HG03064 (cell line): ENCODE results near the gene WNK1.
"Not testable (repeated sequence)": the region's sequence is repeated elsewhere in the genome, so short reads cannot be mapped to it uniquely, and the experiment has no call there.

Experiments
- ATAC-seq: cut with Tn5 transposase; IDR thresholded peaks from one replicate; pipeline ENCODE4 v1.9.1; 2021; ENCODE audit warnings: low read depth; ENCODE audit not compliant: unreplicated experiment

WNK1 gene

DNA sequence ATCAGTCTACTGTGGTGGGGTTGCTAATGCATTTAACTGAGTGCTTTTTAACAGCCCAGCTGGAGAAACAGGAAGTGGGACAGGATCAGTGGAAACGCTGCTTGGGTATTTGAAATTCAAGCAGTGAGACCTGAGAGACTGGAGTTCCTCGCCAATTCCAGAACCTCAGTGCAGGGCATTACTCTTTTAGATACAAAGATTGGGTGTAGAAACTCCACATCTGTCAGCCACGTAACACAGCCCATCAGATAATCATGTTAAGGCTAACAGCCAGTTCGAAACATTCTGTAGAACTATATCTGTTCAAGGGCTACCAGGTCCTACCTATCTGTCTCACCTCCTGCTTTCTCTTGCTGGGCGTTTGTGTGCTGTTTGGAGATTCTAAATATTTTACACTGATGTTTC lies 151.6 kb downstream of the WNK1 start:
- ATAC-seq = no peak

DNA sequence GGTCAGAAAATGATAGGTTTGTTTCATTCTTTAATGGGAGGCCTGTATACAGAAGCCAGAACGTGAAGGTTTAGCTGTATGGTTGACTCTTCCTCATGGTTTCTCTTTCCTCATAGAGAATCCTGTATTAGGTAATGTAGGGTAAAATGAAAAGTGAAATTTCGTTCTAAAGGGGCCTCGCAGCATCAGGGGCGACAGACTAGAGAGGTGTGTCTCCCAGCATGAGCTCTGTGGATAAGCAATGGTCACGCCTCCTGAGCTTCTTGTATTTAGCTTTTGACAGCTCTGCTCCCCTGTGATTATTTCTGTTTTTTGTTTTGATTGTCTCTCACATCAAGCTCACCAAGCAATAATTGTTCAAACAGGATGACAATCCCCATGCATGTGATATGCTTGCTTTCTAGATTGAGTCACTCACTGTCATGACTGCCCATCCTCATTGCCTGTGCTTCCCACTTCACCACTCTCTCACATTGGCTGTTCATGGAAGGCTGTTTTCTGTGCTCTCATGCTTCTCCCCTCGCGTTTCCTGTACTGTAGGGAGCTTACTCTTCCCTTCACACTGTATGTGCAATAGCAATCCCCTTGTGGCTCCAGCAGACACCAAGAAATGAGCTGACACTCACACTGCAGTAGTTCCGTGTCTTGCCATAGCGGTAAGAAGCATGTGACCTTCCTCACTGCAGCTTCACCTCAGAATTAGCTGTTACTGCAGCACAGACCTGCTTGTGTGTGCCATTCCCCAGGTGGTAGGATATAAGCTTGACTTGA lies 153.1 kb downstream of the WNK1 start:
- ATAC-seq = no peak

- no peak for ATAC-seq
Measured at GRCh38 chr12:906062-906585, 153.7 kb downstream of the WNK1 start.

- ATAC-seq = no peak
Measured at GRCh38 chr12:907413-908185, 155.2 kb downstream of the WNK1 start.

DNA sequence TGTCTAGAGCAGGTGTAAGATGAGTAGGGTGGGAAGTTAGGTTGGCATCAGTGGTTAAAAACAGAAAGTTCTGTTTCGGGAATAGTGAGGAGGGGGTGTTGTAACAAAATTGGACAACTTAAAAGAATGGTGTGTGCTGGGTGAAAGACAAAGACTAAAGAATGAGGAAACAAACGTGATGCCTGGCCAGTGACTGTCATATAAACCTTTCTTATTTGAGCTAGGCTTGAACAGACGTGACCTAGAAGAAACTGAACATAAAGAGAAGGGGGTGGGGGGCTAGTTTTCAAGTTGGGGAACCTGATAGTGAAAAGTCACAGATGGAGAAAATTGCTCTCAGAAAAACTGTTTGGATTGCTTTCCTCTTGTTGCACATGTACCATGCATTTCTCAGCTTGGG lies 157.5 kb downstream of the WNK1 start:
- ATAC-seq = no peak

DNA sequence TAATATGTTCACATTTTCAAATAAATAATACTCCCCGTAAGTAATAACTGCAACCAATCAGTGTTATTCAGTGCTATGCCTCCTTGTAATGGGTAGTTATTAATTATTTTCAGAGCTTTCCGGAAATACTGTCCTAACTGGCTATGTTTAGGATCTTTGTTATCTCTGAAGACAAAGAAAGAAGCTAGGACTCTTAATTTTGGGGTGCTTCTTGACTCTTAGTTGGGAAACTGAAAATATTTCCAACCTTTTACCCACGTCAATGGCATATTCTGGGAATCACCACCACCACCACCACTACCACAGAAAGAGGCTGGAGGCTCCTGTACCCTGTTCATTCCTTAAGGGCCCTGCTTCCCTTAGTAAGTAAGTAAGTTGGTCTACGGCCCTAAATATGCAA lies 158.0 kb downstream of the WNK1 start:
- no peak for ATAC-seq

- no peak for ATAC-seq
Measured at GRCh38 chr12:911191-911826, 158.9 kb downstream of the WNK1 start.

- no peak for ATAC-seq
Measured at GRCh38 chr12:912466-913235, 160.3 kb downstream of the WNK1 start.

- no peak for ATAC-seq
Measured at GRCh38 chr12:913919-914698, 161.7 kb downstream of the WNK1 start.

DNA sequence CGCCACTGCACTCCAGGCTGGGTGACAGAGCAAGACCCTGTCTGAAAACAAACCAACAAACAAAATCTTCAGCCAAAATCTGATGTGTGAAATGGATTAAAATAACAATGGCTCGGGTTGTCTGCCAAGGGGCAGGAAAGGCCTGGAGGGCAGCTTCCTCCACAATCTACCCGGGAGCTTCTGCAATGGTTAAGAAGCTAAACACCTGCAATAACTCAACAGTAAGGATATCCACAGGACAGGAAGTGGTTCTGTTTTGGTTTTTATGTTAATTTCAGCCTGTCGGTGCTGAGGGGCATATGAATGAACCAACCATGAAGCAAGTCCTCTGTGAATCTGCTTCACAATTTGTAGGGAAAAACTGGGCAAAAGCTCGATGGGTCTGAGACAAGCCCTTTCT lies 162.7 kb downstream of the WNK1 start:
- no peak for ATAC-seq

GRCh38 chr12:916240-916639 lies 163.9 kb downstream of the WNK1 start:
- no peak for ATAC-seq

GRCh38 chr12:916712-917445 lies 164.5 kb downstream of the WNK1 start:
- no peak for ATAC-seq

DNA sequence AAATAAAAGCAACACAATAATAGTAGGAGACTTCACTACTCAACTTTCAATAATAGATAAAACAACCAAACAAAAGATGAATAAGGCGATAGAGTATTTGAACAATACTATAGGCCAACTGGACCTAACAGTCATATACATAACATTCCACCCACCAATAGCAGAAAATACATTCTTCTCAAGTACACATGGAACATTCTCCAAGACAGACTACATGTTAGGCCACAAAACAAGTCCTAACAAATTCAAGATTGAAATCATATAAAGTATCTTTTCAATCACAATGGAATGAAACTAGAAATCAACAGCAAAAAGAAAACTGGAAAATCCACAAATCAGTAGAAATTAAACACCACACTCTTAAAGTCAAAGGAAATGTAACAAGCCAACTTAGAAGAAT lies 168.3 kb downstream of the WNK1 start:
- no peak for ATAC-seq

DNA sequence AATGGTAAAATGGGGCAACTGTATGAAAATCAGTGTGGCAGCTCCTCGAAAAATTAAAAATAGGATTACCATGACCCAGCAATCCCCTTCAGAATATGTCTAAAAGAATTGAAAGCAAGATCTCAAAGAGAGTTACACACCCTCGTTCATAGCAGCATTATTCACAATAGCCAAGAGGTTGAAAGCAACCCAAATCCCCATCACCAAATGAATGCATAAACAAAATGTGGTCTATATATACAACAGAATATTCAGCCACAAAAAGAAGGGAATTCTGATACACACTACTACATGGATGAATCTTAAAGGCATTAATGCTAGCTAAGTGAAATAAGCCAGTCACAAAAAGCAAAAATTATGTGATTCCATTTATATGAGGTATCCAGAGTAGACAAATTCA lies 169.9 kb downstream of the WNK1 start:
- no peak for ATAC-seq

DNA sequence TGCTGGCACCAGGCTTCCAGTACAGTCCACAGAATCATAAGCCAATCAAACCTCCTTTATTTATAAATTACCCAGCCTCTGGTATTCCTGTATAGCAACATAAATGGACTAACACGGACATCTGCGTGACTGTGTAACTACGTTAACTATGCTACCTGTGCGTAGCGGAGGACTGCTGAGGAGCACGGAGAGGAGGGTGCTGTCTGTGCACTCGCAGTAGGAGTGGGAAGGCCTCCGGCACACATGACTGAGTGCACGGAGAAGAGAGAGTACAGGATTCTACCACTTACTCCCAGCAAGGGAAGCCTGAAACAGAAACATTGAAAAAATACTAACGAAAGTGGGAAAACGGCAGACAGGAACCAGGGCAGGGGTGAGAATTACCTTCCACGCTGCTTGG lies 174.3 kb downstream of the WNK1 start:
- no peak for ATAC-seq

DNA sequence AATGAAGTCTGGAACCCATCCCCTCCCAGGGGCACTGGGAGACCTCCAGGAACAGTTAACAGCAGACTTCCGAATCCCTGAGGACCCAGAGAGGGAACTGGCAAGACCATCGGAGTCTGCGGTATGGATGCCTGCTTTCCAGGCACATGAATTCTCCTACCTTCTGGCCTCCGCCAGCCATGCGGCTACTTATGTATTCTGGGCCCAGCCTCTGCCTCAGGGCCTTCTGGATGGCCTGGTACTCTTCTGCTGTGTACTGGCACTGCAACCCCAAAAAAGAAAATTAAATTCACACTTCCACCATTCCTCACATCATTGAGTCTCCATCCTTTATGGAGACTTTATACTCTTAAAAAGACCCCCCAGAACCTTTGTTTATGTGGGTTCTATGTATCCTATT lies 178.7 kb downstream of the WNK1 start:
- ATAC-seq = no peak

DNA sequence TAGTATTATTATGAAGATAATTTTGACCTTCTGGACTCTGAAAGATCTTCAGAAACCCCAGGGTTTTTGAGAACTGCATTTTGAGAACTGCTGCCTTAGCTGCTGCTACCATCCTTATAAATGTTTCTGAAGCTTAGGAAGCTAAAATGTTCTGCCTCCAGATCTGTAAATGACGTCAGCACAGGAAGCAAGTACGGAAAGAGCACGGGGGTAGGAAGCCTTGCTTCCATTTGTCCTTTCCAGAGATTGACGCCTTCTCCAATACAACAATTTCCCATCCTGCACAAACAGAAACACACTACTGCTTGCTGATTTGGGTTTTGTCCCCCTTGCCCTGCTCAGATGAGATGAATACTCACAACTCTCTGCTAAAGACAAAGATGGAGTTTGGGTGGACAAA lies 179.2 kb downstream of the WNK1 start:
- ATAC-seq = no peak

GRCh38 chr12:935891-936290 lies 183.5 kb downstream of the WNK1 start:
- ATAC-seq = not testable (repeated sequence)
